K562 (cell line): ENCODE results near the gene C7orf25. TPM values are rescaled to one million over a fixed set of nuclear protein-coding genes. Genes with fewer than 3 reads are reported as not detected.

Source experiments
- ARID3B ChIP-seq: fragments of 250-450 bp; sonication (Bioruptor Pico); IDR thresholded peaks from 2 replicates; pipeline ENCODE4 v1.4.0; 2020; ENCODE audit warnings: borderline replicate concordance
- CBFA2T3 ChIP-seq: fragments of 450-650 bp; IDR thresholded peaks from 2 replicates; pipeline ENCODE4 v1.6.1; 2017
- COPS2 ChIP-seq: fragments of 450-650 bp; conservative IDR thresholded peaks from 2 replicates; pipeline ENCODE4 v1.6.1; 2016; ENCODE audit warnings: mild to moderate bottlenecking, moderate library complexity
- CSDE1 ChIP-seq, 2 experiments: fragments of 450-650 bp; IDR thresholded peaks; 2 replicates each; pipeline ENCODE4 v1.6.1; 2016; ENCODE audit warnings: mild to moderate bottlenecking in 1 of 2
- CTCF ChIP-seq, 3 experiments: IDR thresholded peaks in 2 of 3; conservative IDR thresholded peaks in 1 of 3; 2 replicates each; pipeline ENCODE4 v1.5.1; 2011 to 2012; ENCODE audit warnings: low read length in 3 of 3, mild to moderate bottlenecking in 3 of 3, control low read depth in 2 of 3, improper control_type of control experiment in 1 of 3, inconsistent platforms in 1 of 3, low read depth in 1 of 3, mixed read lengths in 1 of 3, moderate library complexity in 1 of 3; ENCODE audit not compliant: insufficient read depth in 2 of 3
- ERF ChIP-seq: fragments of 450-650 bp; formaldehyde crosslinking; IDR thresholded peaks from 2 replicates; pipeline ENCODE4 v1.4.0; 2020; ENCODE audit warnings: mild to moderate bottlenecking, mixed read lengths
- HNRNPL ChIP-seq: fragments of 200-400 bp; formaldehyde crosslinking; IDR thresholded peaks from 2 replicates; pipeline ENCODE4 v1.6.1; 2017; ENCODE audit warnings: low read depth, mild to moderate bottlenecking, low read length
- JUNB ChIP-seq: fragments of 450-650 bp; formaldehyde crosslinking; conservative IDR thresholded peaks from 2 replicates; pipeline ENCODE4 v1.4.0; 2020; ENCODE audit warnings: mild to moderate bottlenecking
- MAFK ChIP-seq: IDR thresholded peaks from 2 replicates; pipeline ENCODE4 v1.6.1; 2011; ENCODE audit warnings: low read length, improper control_type of control experiment
- MED1 ChIP-seq: sonication (generic); formaldehyde crosslinking; IDR thresholded peaks from 2 replicates; pipeline ENCODE4 v1.8.1; 2023; ENCODE audit warnings: missing genetic modification reagents, borderline replicate concordance
- NCOA4 ChIP-seq: fragments of 450-650 bp; IDR thresholded peaks from 2 replicates; pipeline ENCODE4 v1.6.1; 2018; ENCODE audit warnings: mild to moderate bottlenecking; ENCODE audit not compliant: partially characterized antibody
- PHTF2 ChIP-seq: fragments of 250-450 bp; sonication (Bioruptor Pico); IDR thresholded peaks from 2 replicates; pipeline ENCODE4 v1.5.0; 2021; ENCODE audit warnings: mild to moderate bottlenecking
- PPARD ChIP-seq: fragments of 250-450 bp; sonication (Bioruptor Pico); IDR thresholded peaks from 2 replicates; pipeline ENCODE4 v1.8.0; 2022; ENCODE audit warnings: inconsistent platforms, mild to moderate bottlenecking, moderate library complexity
- SMAD2 ChIP-seq: fragments of 150-350 bp; IDR thresholded peaks from 2 replicates; pipeline ENCODE4 v1.6.1; 2014; ENCODE audit warnings: low read depth, mild to moderate bottlenecking, low read length
- SNIP1 ChIP-seq: fragments of 450-650 bp; IDR thresholded peaks from 2 replicates; pipeline ENCODE4 v1.7.1; 2017; ENCODE audit warnings: low read depth, mild to moderate bottlenecking
- SP1 ChIP-seq: sonication (generic); formaldehyde crosslinking; IDR thresholded peaks from 2 replicates; pipeline ENCODE4 v1.8.1; 2022; ENCODE audit warnings: mild to moderate bottlenecking, missing genetic modification reagents
- ZBTB12 ChIP-seq: fragments of 250-450 bp; sonication (Bioruptor Pico); IDR thresholded peaks from 2 replicates; pipeline ENCODE4 v1.4.0; 2020
- ZBTB33 ChIP-seq: sonication (generic); formaldehyde crosslinking; IDR thresholded peaks from 2 replicates; pipeline ENCODE4 v1.8.1; 2023; ENCODE audit warnings: mild to moderate bottlenecking, missing genetic modification reagents
- ZNF239 ChIP-seq: fragments of 250-450 bp; sonication (Bioruptor Pico); IDR thresholded peaks from 2 replicates; pipeline ENCODE4 v1.4.0; 2020; ENCODE audit warnings: mild to moderate bottlenecking
- polyA plus RNA-seq, 8 experiments: library from polyadenylated mRNA; depleted of rRNA in 4 of 8; stranded (reverse) in 5 of 8; unstranded in 3 of 8; fragments of >200 nt; fragmentation: Nextera tagmentation in 2 of 8; fragmentation: Illumina TruSeq in 1 of 8; extraction: Ambion mirVana in 2 of 8; extraction: Trizol in 1 of 8; gene quantifications; 2 replicates each; pipeline versions ENCODE4 v1.2.1 to v1.2.3, GENCODE V29; 2011 to 2014; ENCODE audit warnings: inconsistent platforms in 1 of 8, missing spikeins in 1 of 8
- total RNA-seq, 7 experiments: library from RNA; depleted of rRNA in 6 of 7; stranded (reverse); fragments of >200 nt in 6 of 7; fragmentation: Illumina TruSeq in 2 of 7; extraction: Trizol in 2 of 7; gene quantifications; 2 replicates each; pipeline versions ENCODE4 v1.2.1 to v1.2.3, GENCODE V29; 2011 to 2021; ENCODE audit warnings: low replicate concordance in 1 of 7

C7orf25 gene
- total and polyA plus RNA-seq, 9 of the 15 experiments (the other 6 are each of a cell fraction or from before 2014, with no cell fraction given): 1.2 to 4.7 (median 1.9) TPM

- TF ChIP-seq CTCF (IDR thresholded peaks at IDR 0.05 in 2 of 3, conservative IDR thresholded peaks at IDR 0.05 in 1 of 3; ENCODE audit: insufficient read depth in 2 of 3, low read depth in 1 of 3, low read length in 3 of 3) (no peak), HNRNPL (no peak), COPS2 (no peak), ZBTB12 (CRISPR knock-in tag) (no peak), CBFA2T3 (no peak), ARID3B (no peak), PPARD (CRISPR knock-in tag) (no peak), JUNB (CRISPR knock-in tag) (no peak), SP1 (CRISPR knock-in tag) (peak; percentile 84), ZNF239 (no peak), PHTF2 (CRISPR knock-in tag) (no peak), MED1 (CRISPR knock-in tag) (no peak), ERF (CRISPR knock-in tag) (no peak), CSDE1 (IDR thresholded peaks at IDR 0.05) (no peak), SNIP1 (no peak), MAFK (no peak), ZBTB33 (0 out of 2 replicates have a peak, but pooled peaks have one; percentile 15), SMAD2 (no peak), NCOA4 (no peak)
These were observed 20.2 kb upstream of the C7orf25 start, which contains the start of the genes MRPL32 and PSMA2 (continued) for GRCh38 chr7:42931834-42932651.
